Heart right ventricle (tissue), 16 donors: ENCODE measurements around the gene IFNAR1. TPM values are rescaled to one million over a fixed set of nuclear protein-coding genes. Genes with fewer than 3 reads are reported as not detected.

Source experiments
- ATAC-seq, 8 donors: fragments of 200-7000 bp; cut with Tn5 transposase; one replicate each; pipeline ENCODE4 v1.9.1; 2020; ENCODE audit warnings: mild to moderate bottlenecking in 8 of 8, moderate library complexity in 8 of 8, moderate number of reproducible peaks in 1 of 8
- DNase-seq, 2 donors: peaks; one replicate each; pipeline ENCODE4 v3.0.0-alpha.2; 2020
- H3K27ac ChIP-seq, 10 donors: fragments of 200-600 bp; sonication (generic) in 2 of 10; one replicate each; pipeline versions ENCODE4 v1.5.0 to v1.8.0; 2020 to 2022; ENCODE audit warnings: mild to moderate bottlenecking in 3 of 10
- H3K27me3 ChIP-seq, 7 donors: fragments of 200-600 bp; one replicate each; pipeline ENCODE4 v1.8.0; 2021 to 2022; ENCODE audit warnings: mild to moderate bottlenecking in 2 of 7
- H3K36me3 ChIP-seq, 9 donors: fragments of 200-600 bp; sonication (generic) in 1 of 9; one replicate each; pipeline versions ENCODE4 v1.5.0 to v1.8.0; 2020 to 2022; ENCODE audit warnings: mild to moderate bottlenecking in 2 of 9
- H3K4me1 ChIP-seq, 9 donors: fragments of 200-600 bp; sonication (generic) in 1 of 9; one replicate each; pipeline versions ENCODE4 v1.5.0 to v1.8.0; 2020 to 2022; ENCODE audit warnings: mild to moderate bottlenecking in 4 of 9
- H3K4me3 ChIP-seq, 10 donors: fragments of 200-600 bp; sonication (generic) in 2 of 10; one replicate each; pipeline versions ENCODE4 v1.5.0 to v1.8.0; 2020 to 2022; ENCODE audit warnings: mild to moderate bottlenecking in 7 of 10, moderate library complexity in 2 of 10
- H3K9me3 ChIP-seq, 11 donors: fragments of 200-600 bp in 10 of 11; sonication (generic) in 2 of 11; one replicate each; pipeline versions ENCODE4 v1.5.0 to v1.8.0; 2013 to 2022; ENCODE audit warnings: mild to moderate bottlenecking in 2 of 11, control low read depth in 1 of 11, moderate library complexity in 1 of 11
- CTCF ChIP-seq, 9 donors: fragments of 200-600 bp; sonication (generic) in 2 of 9; IDR thresholded peaks; one replicate each; pipeline versions ENCODE4 v1.5.0 to v1.8.0; 2021 to 2022; ENCODE audit warnings: antibody characterized with exemption in 9 of 9, mild to moderate bottlenecking in 5 of 9, moderate library complexity in 1 of 9
- WGBS, 2 donors: extraction: QIAGEN DNeasy Blood & Tissue Kit; methylation state at CpG; one replicate each; pipeline ENCODE4 v1.1.7; 2013; ENCODE audit warnings: inconsistent platforms in 1 of 2; 5-methylcytosine and 5-hydroxymethylcytosine counted together
- intact Hi-C, 10 donors: fragments of 100-400 bp; cut with DNase I; formaldehyde crosslinking; loops; one replicate each; pipeline versions ENCODE4 v1.11.1 to v1.14.2; 2022
- polyA plus RNA-seq, 2 donors: library from polyadenylated mRNA; stranded (reverse); fragments of 200-250 nt; gene quantifications; one replicate each; pipeline ENCODE4 v1.2.3, GENCODE V29; 2013
- total RNA-seq, 10 donors: library from RNA; stranded (reverse); fragmentation: NEBNext Ultra II Directional in 3 of 10; extraction: Animal tissue kit (Norgen Biotek cat#: 25700) in 3 of 10; gene quantifications; one replicate each; pipeline versions ENCODE4 v1.2.1 to v1.2.4, GENCODE V29; 2021 to 2023
- donor health status: Arrhythmogenic right ventricular cardiomyopathy.
- donor health status: ischemic (EF 13 %, LVEDD 7.1; RV severe dilation, severe dysfunction).
- donor health status: healthy with polysubstance abuse.
- donor health status: DM: no; HTN: yes; CAD: no.
- donor health status: DM: no; HTN: no; CAD: no.
- donor health status: ischemic (EF 25% LVEDD 6.9; RV normal size, moderate dysfunction).
- donor health status: ischemic (EF 25% LVEDD 5.7; RV mildly dilated, moderate dysfunction).
- donor health status: healthy.
- donor health status: DM: yes; HTN: yes; CAD: no.
- donor health status: Ischemic cardiomyopathy.
- donor health status: ischemic (EF 35%, LVEDD 5.7; RV mildly dilated, moderate dysfunction).
- donor health status: nonischemic (EF 11% LVEDD 7.7; RV severe dilation, severe dysfunction).
- donor health status: DM: yes; HTN: yes; CAD: no.
- donor health status: PGD.
- donor health status: ischemic (EF 29% LVEDD 5.4; RV normal size, mild dysfunction).
- donor health status: nonischemic (EF 23%, LVEDD 6.1; RV moderate dilation, normal function).

IFNAR1 gene
- total and polyA plus RNA-seq, 12 donors = 7.4 to 38.5 (median 23.0) TPM

GRCh38 chr21:33406493-33406892, 81.7 kb downstream of the IFNAR1 start:
- peak overlapping the region in 1 of 10 donors; percentile 99 for H3K27ac ChIP-seq
- peaks cover 0 to 25% (median 0%) of the 10 kb centered on the region in 9 donors for H3K36me3 ChIP-seq
- WGBS, 2 donors = 65 to 80% methylated on average over 5 of the region's 5 CpGs
- H3K9me3 ChIP-seq = no peaks in the 10 kb centered on the region
- DNase-seq (no peak), ATAC-seq (no peak)
- H3K4me1 ChIP-seq = peaks cover 4 to 83% (median 33%) of the 10 kb centered on the region in 9 donors
- intact Hi-C loops = no loop called here
- no peak for TF ChIP-seq CTCF (IDR thresholded peaks at IDR 0.05)
- H3K27me3 ChIP-seq = no peaks in the 10 kb centered on the region
- H3K4me3 ChIP-seq = peak overlapping the region in 1 of 10 donors; percentile 66

Other genes with a start within 250 kb of the IFNAR1 start
- gene IFNAR2, start 95.0 kb upstream of the IFNAR1 start, total RNA-seq = 10 to 100 TPM in 6 of 10 donors, 1 to 10 TPM in 4; 6.7 to 22.9 (median 10.4) TPM
- gene IFNAR2, start 95.0 kb upstream of the IFNAR1 start, polyA plus RNA-seq = 10 to 100 TPM; 10.3 to 14.3 TPM
- 10 to 100 TPM in 1 of 10 donors, 1 to 10 TPM in 9; 4.1 to 16.8 (median 6.9) TPM for gene IL10RB, start 58.6 kb upstream of the IFNAR1 start, total RNA-seq
- gene IL10RB, start 58.6 kb upstream of the IFNAR1 start, polyA plus RNA-seq = 10 to 100 TPM; 11.9 to 12.1 TPM
- gene IFNGR2, start 78.4 kb downstream of the IFNAR1 start, total RNA-seq = 10 to 100 TPM; 29.2 to 71.3 (median 36.3) TPM
- gene IFNGR2, start 78.4 kb downstream of the IFNAR1 start, polyA plus RNA-seq = 10 to 100 TPM; 27.4 to 34.3 TPM
- gene TMEM50B, start 155.0 kb downstream of the IFNAR1 start, total RNA-seq = 10 to 100 TPM; 26.7 to 40.7 (median 29.6) TPM
- 10 to 100 TPM; 43.3 to 71.4 TPM for gene TMEM50B, start 155.0 kb downstream of the IFNAR1 start, polyA plus RNA-seq
- 10 to 100 TPM in 1 of 10 donors, 1 to 10 TPM in 9; 4.5 to 10.1 (median 6.9) TPM for gene DNAJC28, start 166.7 kb downstream of the IFNAR1 start, total RNA-seq
- 1 to 10 TPM; 2.2 to 4.2 TPM for gene DNAJC28, start 166.7 kb downstream of the IFNAR1 start, polyA plus RNA-seq
- gene GART, start 217.1 kb downstream of the IFNAR1 start, total RNA-seq = 10 to 100 TPM; 30.7 to 52.6 (median 46.3) TPM
- gene GART, start 217.1 kb downstream of the IFNAR1 start, polyA plus RNA-seq = 10 to 100 TPM; 11.3 to 26.0 TPM
- 100 to 1,000 TPM; 137 to 176 (median 156) TPM for gene SON, start 218.1 kb downstream of the IFNAR1 start, total RNA-seq
- 100 to 1,000 TPM in 1 of 2 donors, 10 to 100 TPM in 1; 53.6 to 235 TPM for gene SON, start 218.1 kb downstream of the IFNAR1 start, polyA plus RNA-seq